ENCODE data around the gene ZCWPW1.

Gene ZCWPW1

DNA sequence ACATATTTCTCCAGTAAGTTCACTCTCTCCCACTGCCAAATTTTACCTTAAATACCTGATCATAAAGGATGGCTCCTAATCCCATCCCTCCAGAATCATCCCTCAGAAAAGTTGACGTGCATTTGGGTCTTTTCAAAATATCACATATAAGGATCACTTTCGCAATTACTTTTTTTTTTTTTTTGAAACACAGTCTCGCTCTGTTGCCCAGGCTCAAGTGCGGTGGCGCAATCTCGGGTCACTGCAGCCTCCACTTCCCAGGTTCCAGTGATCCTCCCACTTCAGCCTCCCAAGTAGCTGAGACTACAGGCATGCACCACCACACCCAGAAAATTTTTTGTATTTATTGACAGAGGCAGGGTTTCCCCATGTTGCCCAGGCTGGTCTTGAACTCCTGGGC is 17.4 kb downstream of the ZCWPW1 start:
- Mint-ChIP-seq H3K4me1 (peaks cover 17% of the 10 kb centered on the region), H3K36me3 (ENCODE audit: low read depth) (no peaks in the 10 kb centered on the region), H3K4me3 (no peak overlapping the region), H3K27ac (no peak overlapping the region), H3K27me3 (ENCODE audit: low read depth, poor library complexity) (peaks cover 14% of the 10 kb centered on the region), H3K9me3 (no peaks in the 10 kb centered on the region)
- TF ChIP-seq, protein P1, sequence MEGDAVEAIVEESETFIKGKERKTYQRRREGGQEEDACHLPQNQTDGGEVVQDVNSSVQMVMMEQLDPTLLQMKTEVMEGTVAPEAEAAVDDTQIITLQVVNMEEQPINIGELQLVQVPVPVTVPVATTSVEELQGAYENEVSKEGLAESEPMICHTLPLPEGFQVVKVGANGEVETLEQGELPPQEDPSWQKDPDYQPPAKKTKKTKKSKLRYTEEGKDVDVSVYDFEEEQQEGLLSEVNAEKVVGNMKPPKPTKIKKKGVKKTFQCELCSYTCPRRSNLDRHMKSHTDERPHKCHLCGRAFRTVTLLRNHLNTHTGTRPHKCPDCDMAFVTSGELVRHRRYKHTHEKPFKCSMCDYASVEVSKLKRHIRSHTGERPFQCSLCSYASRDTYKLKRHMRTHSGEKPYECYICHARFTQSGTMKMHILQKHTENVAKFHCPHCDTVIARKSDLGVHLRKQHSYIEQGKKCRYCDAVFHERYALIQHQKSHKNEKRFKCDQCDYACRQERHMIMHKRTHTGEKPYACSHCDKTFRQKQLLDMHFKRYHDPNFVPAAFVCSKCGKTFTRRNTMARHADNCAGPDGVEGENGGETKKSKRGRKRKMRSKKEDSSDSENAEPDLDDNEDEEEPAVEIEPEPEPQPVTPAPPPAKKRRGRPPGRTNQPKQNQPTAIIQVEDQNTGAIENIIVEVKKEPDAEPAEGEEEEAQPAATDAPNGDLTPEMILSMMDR (IDR thresholded peaks at IDR 0.05) = no peak
- DNase-seq = no peak

DNA sequence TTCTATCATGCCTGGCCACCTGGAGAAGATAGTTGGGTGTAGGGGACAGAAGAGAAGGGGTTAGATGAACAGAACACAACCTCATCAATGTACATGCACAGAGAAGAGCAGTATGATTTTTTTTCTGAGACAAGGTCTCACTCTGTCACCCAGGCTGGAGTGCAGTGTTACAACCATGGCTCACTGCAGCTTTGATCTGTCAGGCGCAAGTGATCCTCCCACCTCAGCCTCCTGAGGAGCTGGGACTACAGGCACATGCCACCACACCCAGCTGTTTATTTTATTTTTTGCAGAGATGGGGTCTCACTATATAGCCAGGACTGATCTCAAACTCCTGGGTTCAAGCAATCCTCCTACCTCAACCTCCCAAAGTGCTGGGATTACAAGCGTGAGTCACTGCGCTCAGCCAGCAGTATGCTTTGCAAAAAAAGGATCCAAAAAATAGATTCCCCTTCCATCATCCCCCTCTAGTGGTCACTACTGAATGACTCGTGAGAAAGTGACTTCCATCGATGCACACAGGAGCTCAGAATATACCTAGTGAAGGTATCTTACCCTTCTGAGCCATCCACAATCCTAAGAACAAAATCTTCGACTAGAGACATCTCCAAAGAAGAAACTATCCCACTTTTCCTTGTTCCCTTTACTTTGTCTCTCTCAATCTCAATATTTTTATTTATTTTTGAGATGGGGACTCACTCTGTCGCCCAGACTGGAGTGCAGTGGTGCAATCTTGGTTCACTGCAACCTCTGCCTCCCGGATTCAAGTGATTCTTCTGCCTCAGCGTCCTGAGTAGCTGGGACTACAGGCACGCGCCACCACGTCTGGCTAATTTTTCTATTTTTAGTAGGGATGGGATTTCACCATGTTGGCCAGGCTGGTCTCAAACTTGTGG is 21.0 kb downstream of the ZCWPW1 start:
- DNase-seq = peak; percentile 27
- no peaks in the 10 kb centered on the region for H3K36me3 Mint-ChIP-seq (ENCODE audit: low read depth)
- TF ChIP-seq, protein P1 (IDR thresholded peaks at IDR 0.05) = peak; percentile 63
- H3K9me3 Mint-ChIP-seq = no peaks in the 10 kb centered on the region
- peaks cover 17% of the 10 kb centered on the region for H3K27me3 Mint-ChIP-seq (ENCODE audit: low read depth, poor library complexity)
- peaks cover 20% of the 10 kb centered on the region for H3K4me1 Mint-ChIP-seq
- H3K27ac Mint-ChIP-seq = no peak overlapping the region
- H3K4me3 Mint-ChIP-seq = no peak overlapping the region

DNA sequence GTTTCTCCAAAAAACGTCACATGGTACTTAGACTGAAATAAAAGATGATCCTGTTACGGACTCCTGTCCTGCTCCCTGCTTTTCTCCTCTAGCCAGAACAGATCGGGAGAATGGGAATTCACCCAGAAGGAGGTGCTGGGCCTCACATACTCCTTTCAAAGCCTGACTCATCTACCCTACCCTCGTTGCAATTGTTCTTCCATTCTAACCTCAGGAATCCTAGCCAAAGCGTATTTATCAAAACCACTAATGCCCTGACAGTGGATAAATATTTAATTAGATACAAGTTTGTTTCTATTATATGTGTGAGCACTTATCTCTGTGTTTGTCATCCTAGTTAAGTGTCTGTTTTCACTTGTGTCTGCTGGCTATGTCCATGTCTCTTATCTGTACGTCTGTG is 21.7 kb downstream of the ZCWPW1 start:
- Mint-ChIP-seq H3K27ac (no peak overlapping the region), H3K9me3 (no peaks in the 10 kb centered on the region), H3K4me3 (no peak overlapping the region), H3K27me3 (ENCODE audit: low read depth, poor library complexity) (peaks cover 13% of the 10 kb centered on the region), H3K4me1 (peaks cover 27% of the 10 kb centered on the region), H3K36me3 (ENCODE audit: low read depth) (no peaks in the 10 kb centered on the region)
- TF ChIP-seq, protein P1 (IDR thresholded peaks at IDR 0.05) = no peak
- no peak for DNase-seq

DNA sequence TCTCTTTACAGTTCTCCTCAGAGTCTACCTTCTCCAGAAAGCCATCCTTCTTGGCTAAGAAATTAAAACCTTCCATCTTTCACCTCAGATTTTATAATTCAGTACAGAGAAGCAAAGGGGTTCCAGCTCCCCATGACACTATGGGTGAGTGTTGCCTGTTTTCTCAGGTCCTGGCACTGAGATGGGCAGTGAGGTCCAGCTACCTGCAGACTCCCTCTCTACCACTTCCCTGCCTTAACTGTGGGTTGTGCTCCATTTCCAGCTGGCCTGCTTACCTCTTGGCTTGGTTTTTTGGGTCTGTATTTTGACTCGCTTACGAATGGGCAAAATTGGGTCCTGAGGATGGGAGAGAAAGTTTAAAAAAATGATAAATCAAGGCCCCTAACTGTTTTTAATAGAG is 26.3 kb downstream of the ZCWPW1 start:
- H3K36me3 Mint-ChIP-seq (ENCODE audit: low read depth) = no peaks in the 10 kb centered on the region
- H3K27me3 Mint-ChIP-seq (ENCODE audit: low read depth, poor library complexity) = peaks cover 27% of the 10 kb centered on the region

DNA sequence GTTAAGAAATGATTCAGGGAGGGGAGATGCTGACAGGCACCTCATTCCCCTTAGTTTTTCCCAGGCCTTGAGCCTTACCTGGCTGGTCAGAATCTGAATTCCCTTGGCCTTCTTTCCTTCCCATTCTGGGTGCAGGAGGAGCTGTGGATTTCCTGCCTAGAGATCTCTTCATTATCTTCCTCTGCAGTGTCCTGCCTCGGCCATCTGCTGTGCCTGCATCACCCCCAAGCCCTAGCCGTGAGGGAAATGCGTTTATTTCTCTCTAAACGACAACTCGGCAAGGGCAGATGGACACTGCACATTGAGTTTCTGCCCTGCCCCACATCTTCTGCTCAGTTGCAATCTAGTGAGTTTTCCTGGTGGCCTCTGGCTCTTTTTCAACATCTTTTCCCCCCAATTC is 26.7 kb downstream of the ZCWPW1 start:
- H3K36me3 Mint-ChIP-seq (ENCODE audit: low read depth) = no peaks in the 10 kb centered on the region
- H3K4me1 Mint-ChIP-seq = peaks cover 36% of the 10 kb centered on the region

More for the DNA sequence above, 26.3 kb downstream of the ZCWPW1 start:
- TF ChIP-seq, protein P1 (IDR thresholded peaks at IDR 0.05) = no peak
- Mint-ChIP-seq H3K9me3 (no peaks in the 10 kb centered on the region), H3K4me1 (peaks cover 40% of the 10 kb centered on the region), H3K27ac (no peak overlapping the region), H3K4me3 (no peak overlapping the region)
- DNase-seq = no peak

More for the DNA sequence above, 26.7 kb downstream of the ZCWPW1 start:
- no peak overlapping the region for H3K4me3 Mint-ChIP-seq
- H3K27me3 Mint-ChIP-seq (ENCODE audit: low read depth, poor library complexity) = peaks cover 32% of the 10 kb centered on the region
- H3K9me3 Mint-ChIP-seq = no peaks in the 10 kb centered on the region
- no peak overlapping the region for H3K27ac Mint-ChIP-seq
- DNase-seq = no peak
- TF ChIP-seq, protein P1 (IDR thresholded peaks at IDR 0.05) = no peak
